Activated T-cell treated with anti-CD3 and anti-CD28 coated beads, Interleukin-2, amount 50 U/mL, for 24 hours (primary cell): ENCODE results near the gene COX10.
"Not testable (repeated sequence)": the region's sequence is repeated elsewhere in the genome, so short reads cannot be mapped to it uniquely, and the experiment has no call there.

Source experiments
- DNase-seq: peaks from one replicate; pipeline ENCODE4 v3.0.0-alpha.2; 2020
- H3K27ac Mint-ChIP-seq: 2 replicates; pipeline ENCODE4 v1.8.0; 2020; ENCODE audit warnings: mild to moderate bottlenecking, mixed read lengths
- H3K27me3 Mint-ChIP-seq: 2 replicates; pipeline ENCODE4 v1.8.0; 2020; ENCODE audit warnings: mixed read lengths
- H3K36me3 Mint-ChIP-seq: 2 replicates; pipeline ENCODE4 v1.8.0; 2020; ENCODE audit warnings: low read depth, mixed read lengths
- H3K4me1 Mint-ChIP-seq: 2 replicates; pipeline ENCODE4 v1.8.0; 2020; ENCODE audit warnings: low read depth, mixed read lengths
- H3K4me3 Mint-ChIP-seq: 2 replicates; pipeline ENCODE4 v1.8.0; 2020; ENCODE audit warnings: mild to moderate bottlenecking, moderate library complexity, mixed read lengths
- H3K9me3 Mint-ChIP-seq: 2 replicates; pipeline ENCODE4 v1.8.0; 2020; ENCODE audit warnings: mixed read lengths

The COX10 gene

GRCh38 chr17:14192636-14193344 is 123.5 kb downstream of the COX10 start:
- H3K4me3 Mint-ChIP-seq: peak overlapping the region; percentile 61
- not testable (repeated sequence) for H3K9me3 Mint-ChIP-seq, H3K27me3 Mint-ChIP-seq
- DNase-seq: peak; percentile 53
- peaks cover 69% of the 10 kb centered on the region for H3K4me1 Mint-ChIP-seq
- peaks cover 36% of the 10 kb centered on the region for H3K36me3 Mint-ChIP-seq
- peak overlapping the region; percentile 91 for H3K27ac Mint-ChIP-seq

- H3K27me3 Mint-ChIP-seq: no peaks in the 10 kb centered on the region
- H3K27ac Mint-ChIP-seq: peak overlapping the region; percentile 88
- no peak for DNase-seq
- H3K4me3 Mint-ChIP-seq: peak overlapping the region; percentile 1
- peaks cover 86% of the 10 kb centered on the region for H3K4me1 Mint-ChIP-seq
- H3K36me3 Mint-ChIP-seq: peaks cover 62% of the 10 kb centered on the region
- H3K9me3 Mint-ChIP-seq: no peaks in the 10 kb centered on the region
These were observed 127.2 kb downstream of the COX10 start for GRCh38 chr17:14196377-14196997.

GRCh38 chr17:14197057-14197456 is 127.8 kb downstream of the COX10 start:
- H3K27ac Mint-ChIP-seq: peak overlapping the region; percentile 88
- no peak for DNase-seq
- H3K27me3 Mint-ChIP-seq: no peaks in the 10 kb centered on the region
- peaks cover 86% of the 10 kb centered on the region for H3K4me1 Mint-ChIP-seq
- peaks cover 62% of the 10 kb centered on the region for H3K36me3 Mint-ChIP-seq
- no peaks in the 10 kb centered on the region for H3K9me3 Mint-ChIP-seq
- peak overlapping the region; percentile 47 for H3K4me3 Mint-ChIP-seq

- peaks cover 88% of the 10 kb centered on the region for H3K4me1 Mint-ChIP-seq
- peak overlapping the region; percentile 47 for H3K4me3 Mint-ChIP-seq
- H3K27ac Mint-ChIP-seq: peak overlapping the region; percentile 88
- peaks cover 60% of the 10 kb centered on the region for H3K36me3 Mint-ChIP-seq
- no peaks in the 10 kb centered on the region for H3K9me3 Mint-ChIP-seq
- peak; percentile 69 for DNase-seq
- H3K27me3 Mint-ChIP-seq: no peaks in the 10 kb centered on the region
These were observed 128.3 kb downstream of the COX10 start for GRCh38 chr17:14197586-14197985.

GRCh38 chr17:14198013-14198412 is 128.7 kb downstream of the COX10 start:
- no peaks in the 10 kb centered on the region for H3K27me3 Mint-ChIP-seq
- peaks cover 63% of the 10 kb centered on the region for H3K36me3 Mint-ChIP-seq

GRCh38 chr17:14198575-14198974 is 129.3 kb downstream of the COX10 start:
- Mint-ChIP-seq H3K36me3 (peaks cover 60% of the 10 kb centered on the region), H3K4me1 (peaks cover 91% of the 10 kb centered on the region), H3K27me3 (no peaks in the 10 kb centered on the region), H3K9me3 (no peaks in the 10 kb centered on the region), H3K4me3 (peak overlapping the region; percentile 4), H3K27ac (peak overlapping the region; percentile 51)
- no peak for DNase-seq

More at GRCh38 chr17:14198013-14198412, 128.7 kb downstream of the COX10 start:
- DNase-seq: no peak
- H3K27ac Mint-ChIP-seq: peak overlapping the region; percentile 88
- no peaks in the 10 kb centered on the region for H3K9me3 Mint-ChIP-seq
- H3K4me3 Mint-ChIP-seq: peak overlapping the region; percentile 47
- peaks cover 90% of the 10 kb centered on the region for H3K4me1 Mint-ChIP-seq

GRCh38 chr17:14199601-14200000 is 130.3 kb downstream of the COX10 start:
- Mint-ChIP-seq H3K27me3 (no peaks in the 10 kb centered on the region), H3K4me1 (peaks cover 98% of the 10 kb centered on the region), H3K4me3 (no peak overlapping the region), H3K9me3 (no peaks in the 10 kb centered on the region), H3K36me3 (peaks cover 57% of the 10 kb centered on the region), H3K27ac (peak overlapping the region; percentile 15)
- DNase-seq: no peak

GRCh38 chr17:14200354-14200753 is 131.1 kb downstream of the COX10 start:
- no peak for DNase-seq
- Mint-ChIP-seq H3K27ac (peak overlapping the region; percentile 91), H3K9me3 (no peaks in the 10 kb centered on the region), H3K27me3 (no peaks in the 10 kb centered on the region), H3K36me3 (peaks cover 58% of the 10 kb centered on the region), H3K4me1 (peaks cover 99% of the 10 kb centered on the region), H3K4me3 (no peak overlapping the region)

GRCh38 chr17:14201021-14201987 is 132.0 kb downstream of the COX10 start:
- Mint-ChIP-seq H3K4me1 (peaks cover 99% of the 10 kb centered on the region), H3K9me3 (peaks cover 2% of the 10 kb centered on the region), H3K27me3 (no peaks in the 10 kb centered on the region), H3K27ac (peak overlapping the region; percentile 91), H3K36me3 (peaks cover 58% of the 10 kb centered on the region), H3K4me3 (peak overlapping the region; percentile 37)
- DNase-seq: no peak

GRCh38 chr17:14201988-14202380 is 132.7 kb downstream of the COX10 start:
- H3K4me3 Mint-ChIP-seq: peak overlapping the region; percentile 37
- peaks cover 56% of the 10 kb centered on the region for H3K36me3 Mint-ChIP-seq
- H3K27me3 Mint-ChIP-seq: no peaks in the 10 kb centered on the region
- H3K9me3 Mint-ChIP-seq: peaks cover 2% of the 10 kb centered on the region
- no peak for DNase-seq
- H3K27ac Mint-ChIP-seq: peak overlapping the region; percentile 91
- peaks cover 97% of the 10 kb centered on the region for H3K4me1 Mint-ChIP-seq

- Mint-ChIP-seq H3K27ac (peak overlapping the region; percentile 91), H3K4me3 (peak overlapping the region; percentile 37), H3K27me3 (no peaks in the 10 kb centered on the region), H3K9me3 (peaks cover 2% of the 10 kb centered on the region), H3K36me3 (peaks cover 61% of the 10 kb centered on the region), H3K4me1 (peaks cover 95% of the 10 kb centered on the region)
- no peak for DNase-seq
These were observed 133.3 kb downstream of the COX10 start for GRCh38 chr17:14202388-14203166.

GRCh38 chr17:14203388-14203787 is 134.1 kb downstream of the COX10 start:
- Mint-ChIP-seq H3K27me3 (no peaks in the 10 kb centered on the region), H3K9me3 (peaks cover 2% of the 10 kb centered on the region), H3K4me3 (peak overlapping the region; percentile 19), H3K36me3 (peaks cover 63% of the 10 kb centered on the region), H3K27ac (peak overlapping the region; percentile 50), H3K4me1 (peaks cover 91% of the 10 kb centered on the region)
- DNase-seq: no peak

GRCh38 chr17:14204084-14204483 is 134.8 kb downstream of the COX10 start:
- Mint-ChIP-seq H3K9me3 (peaks cover 2% of the 10 kb centered on the region), H3K27me3 (no peaks in the 10 kb centered on the region), H3K4me1 (peaks cover 87% of the 10 kb centered on the region), H3K27ac (peak overlapping the region; percentile 50), H3K4me3 (no peak overlapping the region), H3K36me3 (peaks cover 63% of the 10 kb centered on the region)
- DNase-seq: no peak

- Mint-ChIP-seq H3K27ac (peak overlapping the region; percentile 0), H3K4me3 (no peak overlapping the region), H3K9me3 (peaks cover 2% of the 10 kb centered on the region), H3K27me3 (no peaks in the 10 kb centered on the region), H3K36me3 (peaks cover 63% of the 10 kb centered on the region), H3K4me1 (peaks cover 82% of the 10 kb centered on the region)
- DNase-seq: no peak
These were observed 135.2 kb downstream of the COX10 start for GRCh38 chr17:14204546-14204945.
